Common myeloid progenitor, CD34-positive (primary cell): ENCODE results near the gene TBC1D5.

Experiments used
- CTCF ChIA-PET: fragments of 350-600 bp; sonication (Branson Sonifier 250); formaldehyde crosslinking; loops from one replicate; lab custom pipeline; 2021; ENCODE audit warnings: antibody characterized with exemption; lab: Charles Lee
- POLR2A ChIA-PET: fragments of 350-600 bp; sonication (Branson Sonifier 250); formaldehyde crosslinking; loops from one replicate; lab custom pipeline; 2021; ENCODE audit warnings: antibody characterized with exemption; lab: Charles Lee
- DNase-seq, 3 donors: peaks; one replicate each; pipeline versions ENCODE4 v3.0.0 to v3.0.0-alpha.2; 2013
- H3K27ac ChIP-seq, 2 experiments: 1 replicate in 1 of 2; 2 replicates in 1 of 2; pipeline ENCODE4 v1.7.0; 2013; ENCODE audit warnings: inconsistent platforms in 2 of 2, low read length in 2 of 2, mild to moderate bottlenecking in 2 of 2, low read depth in 1 of 2, moderate library complexity in 1 of 2; ENCODE audit not compliant: severe bottlenecking in 2 of 2, insufficient read depth in 1 of 2, poor library complexity in 1 of 2
- H3K27me3 ChIP-seq, 5 experiments: replicated peaks in 2 of 5; 1 replicate in 3 of 5; 2 replicates in 2 of 5; pipeline versions ENCODE4 v1.6.1 to v1.7.0; 2013; ENCODE audit warnings: low read length in 4 of 5, mild to moderate bottlenecking in 2 of 5, moderate library complexity in 2 of 5, inconsistent platforms in 1 of 5; ENCODE audit not compliant: insufficient read depth in 5 of 5, control insufficient read depth in 4 of 5
- H3K36me3 ChIP-seq, 4 experiments: 1 replicate in 2 of 4; 2 replicates in 2 of 4; pipeline versions ENCODE4 v1.6.1 to v1.7.0; 2013; ENCODE audit warnings: low read length in 3 of 4, control low read depth in 1 of 4, mild to moderate bottlenecking in 1 of 4; ENCODE audit not compliant: control insufficient read depth in 4 of 4, insufficient read depth in 4 of 4
- H3K4me1 ChIP-seq, 4 experiments: 1 replicate in 3 of 4; 2 replicates in 1 of 4; pipeline versions ENCODE4 v1.6.1 to v1.7.1; 2013; ENCODE audit warnings: low read length in 3 of 4, mild to moderate bottlenecking in 3 of 4, control low read depth in 1 of 4, inconsistent platforms in 1 of 4, moderate library complexity in 1 of 4; ENCODE audit not compliant: control insufficient read depth in 4 of 4, insufficient read depth in 4 of 4; ENCODE audit errors: control extremely low read depth in 1 of 4
- H3K4me3 ChIP-seq, 7 experiments: 1 replicate in 4 of 7; 2 replicates in 3 of 7; pipeline versions ENCODE4 v1.5.1 to v1.7.0; 2013; ENCODE audit warnings: mild to moderate bottlenecking in 7 of 7, low read length in 6 of 7, moderate library complexity in 6 of 7, inconsistent platforms in 2 of 7, low read depth in 2 of 7, control low read depth in 1 of 7; ENCODE audit not compliant: insufficient read depth in 4 of 7, control insufficient read depth in 1 of 7; ENCODE audit errors: extremely low read depth in 1 of 7
- H3K9me3 ChIP-seq, 5 experiments: 1 replicate in 4 of 5; 2 replicates in 1 of 5; pipeline versions ENCODE4 v1.6.1 to v1.7.1; 2013; ENCODE audit warnings: low read length in 4 of 5, mild to moderate bottlenecking in 2 of 5, inconsistent platforms in 1 of 5, low read depth in 1 of 5, moderate library complexity in 1 of 5; ENCODE audit not compliant: control insufficient read depth in 4 of 5, insufficient read depth in 2 of 5; ENCODE audit errors: control extremely low read depth in 1 of 5
- WGBS: methylation state at CpG from one replicate; pipeline ENCODE4 v1.1.5; 2013; ENCODE audit not compliant: insufficient coverage; 5-methylcytosine and 5-hydroxymethylcytosine counted together

TBC1D5 gene

GRCh38 chr3:17431004-17431403 is 311.4 kb downstream of the TBC1D5 start:
- POLR2A ChIA-PET = no interaction called here
- WGBS = no CpG with 5 or more reads among the region's 2 CpGs
- no peak overlapping the region for H3K27ac ChIP-seq
- peak; percentile 50 to 66 (median 66) for DNase-seq
- no peak overlapping the region for H3K4me3 ChIP-seq
- peaks cover 0 to 11% (median 0%) of the 10 kb centered on the region in 5 experiments for H3K9me3 ChIP-seq
- H3K4me1 ChIP-seq = peaks cover 0 to 8% (median 0%) of the 10 kb centered on the region in 4 experiments
- CTCF ChIA-PET = interaction anchor here (2.9 to 5.9 kb wide), 2 partner anchors 257 to 411 kb away, joined by 7 to 43 read pairs; no protein-coding TSS in a partner anchor
- H3K27me3 ChIP-seq = no peaks in the 10 kb centered on the region
- H3K36me3 ChIP-seq = peaks cover 0 to 3% (median 1%) of the 10 kb centered on the region in 4 experiments

DNA sequence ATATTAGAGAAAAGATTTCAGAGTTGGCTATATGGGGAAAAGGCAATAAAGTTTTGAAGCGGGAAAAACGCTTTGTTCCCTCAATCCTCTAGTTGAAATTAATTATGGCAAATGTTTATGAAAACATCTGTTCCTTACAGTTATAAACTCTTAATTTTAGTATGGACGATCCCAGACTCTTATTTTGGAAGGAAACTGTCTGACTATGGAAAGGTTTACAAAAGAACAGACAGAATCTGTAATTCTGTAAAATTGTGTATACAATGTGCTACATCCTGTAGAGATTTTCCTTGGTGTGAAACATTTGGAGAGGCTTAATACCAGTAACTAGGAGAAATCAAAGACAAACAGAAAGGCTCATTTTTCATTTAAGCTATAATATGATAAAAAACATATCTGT is 311.8 kb downstream of the TBC1D5 start:
- no CpG with 5 or more reads among the region's 3 CpGs for WGBS
- peaks cover 0 to 2% (median 0%) of the 10 kb centered on the region in 4 experiments for H3K36me3 ChIP-seq
- ChIA-PET POLR2A (no interaction called here), CTCF (interaction anchor here (5.9 kb wide), 1 partner anchor 411 kb away, joined by 43 read pairs; no protein-coding TSS in a partner anchor)
- H3K4me3 ChIP-seq = no peak overlapping the region
- no peaks in the 10 kb centered on the region for H3K27me3 ChIP-seq
- peaks cover 0 to 8% (median 0%) of the 10 kb centered on the region in 4 experiments for H3K4me1 ChIP-seq
- H3K9me3 ChIP-seq = peaks cover 0 to 7% (median 0%) of the 10 kb centered on the region in 5 experiments
- no peak for DNase-seq
- no peak overlapping the region for H3K27ac ChIP-seq

DNA sequence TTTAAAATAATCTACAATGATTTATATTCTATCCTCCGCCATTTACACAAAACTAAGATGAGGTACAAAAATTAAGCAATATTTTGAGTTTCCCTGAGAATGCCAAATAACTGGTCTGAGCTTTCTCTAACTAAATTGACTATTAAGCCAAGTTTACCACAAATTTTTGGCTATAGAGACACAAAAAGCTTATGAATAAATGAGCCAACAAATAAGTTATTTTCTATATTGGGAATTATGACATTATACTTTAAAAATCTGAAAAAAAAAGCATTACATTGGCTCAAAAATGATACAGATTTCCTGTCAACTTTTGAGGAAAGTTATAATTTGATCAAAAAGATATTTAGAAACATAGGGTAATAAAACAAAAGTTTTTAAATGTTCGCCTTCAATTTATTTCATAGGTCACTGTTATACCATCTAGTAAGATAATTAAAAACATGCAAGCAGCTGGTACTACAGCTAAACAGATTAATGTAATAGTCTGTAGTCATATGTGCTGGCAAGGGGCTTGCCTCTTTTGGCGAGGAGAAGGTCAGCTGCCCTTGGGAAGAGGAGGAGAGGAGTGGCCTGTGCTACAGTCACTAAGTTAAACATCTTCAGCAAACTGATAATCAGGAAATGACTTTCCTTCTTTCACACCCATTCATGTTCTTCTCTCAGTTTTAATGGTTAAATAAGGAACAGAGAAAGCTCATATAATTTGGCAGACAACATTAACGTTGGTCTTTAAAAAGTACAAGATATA is 318.5 kb downstream of the TBC1D5 start:
- ChIA-PET CTCF (interaction anchor here (0.8 to 3.0 kb wide), 4 partner anchors 10 to 417 kb away, joined by 3 to 14 read pairs (median 4); no protein-coding TSS in a partner anchor), POLR2A (interaction anchor here (0.7 kb wide), 1 partner anchor 145 kb away, joined by 3 read pairs; no protein-coding TSS in a partner anchor)
- Histone ChIP-seq H3K27me3 (no peaks in the 10 kb centered on the region), H3K36me3 (no peaks in the 10 kb centered on the region), H3K27ac (no peak overlapping the region), H3K4me1 (no peaks in the 10 kb centered on the region), H3K4me3 (no peak overlapping the region), H3K9me3 (no peaks in the 10 kb centered on the region)
- no peak for DNase-seq
- 86% methylated on average over 1 of the region's 4 CpGs for WGBS

DNA sequence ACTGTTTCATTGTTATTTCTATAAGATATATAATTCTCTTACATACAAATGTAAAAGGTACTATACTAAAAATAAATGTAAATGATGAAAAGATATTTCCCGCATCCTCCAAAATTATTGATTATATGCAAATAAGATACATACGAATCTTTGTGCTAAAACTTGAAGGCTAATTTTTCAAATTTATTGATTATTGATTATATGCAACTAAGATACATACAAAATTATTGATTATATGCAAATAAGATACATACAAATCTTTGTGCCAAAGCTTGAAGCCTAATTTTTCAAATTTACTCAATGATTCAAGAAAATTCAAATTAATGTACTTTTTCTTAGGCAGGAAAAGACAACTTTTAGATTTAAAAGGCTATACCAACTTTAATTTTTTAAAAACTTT is 319.8 kb downstream of the TBC1D5 start:
- no CpG with 5 or more reads among the region's 2 CpGs for whole genome bisulfite sequencing
- Histone ChIP-seq H3K27ac (no peak overlapping the region), H3K36me3 (no peaks in the 10 kb centered on the region), H3K9me3 (no peaks in the 10 kb centered on the region), H3K4me3 (no peak overlapping the region), H3K27me3 (no peaks in the 10 kb centered on the region), H3K4me1 (no peaks in the 10 kb centered on the region)
- ChIA-PET CTCF (interaction anchor here (1.1 to 3.0 kb wide), 3 partner anchors 9 to 419 kb away, joined by 4 to 14 read pairs (median 4); no protein-coding TSS in a partner anchor), POLR2A (interaction anchor here (0.6 kb wide), 1 partner anchor 18 kb away, joined by 3 read pairs; no protein-coding TSS in a partner anchor)
- no peak for DNase-seq

- DNase-seq = no peak
- Histone ChIP-seq H3K4me1 (no peaks in the 10 kb centered on the region), H3K27me3 (no peaks in the 10 kb centered on the region), H3K9me3 (no peaks in the 10 kb centered on the region), H3K36me3 (no peaks in the 10 kb centered on the region), H3K4me3 (no peak overlapping the region), H3K27ac (no peak overlapping the region)
- WGBS = no CpG with 5 or more reads among the region's 1 CpG
- ChIA-PET POLR2A (no interaction called here), CTCF (interaction anchor here (0.9 kb wide), 1 partner anchor 164 kb away, joined by 3 read pairs; no protein-coding TSS in a partner anchor)
Observed at GRCh38 chr3:17420668-17421067, 321.8 kb downstream of the TBC1D5 start.

DNA sequence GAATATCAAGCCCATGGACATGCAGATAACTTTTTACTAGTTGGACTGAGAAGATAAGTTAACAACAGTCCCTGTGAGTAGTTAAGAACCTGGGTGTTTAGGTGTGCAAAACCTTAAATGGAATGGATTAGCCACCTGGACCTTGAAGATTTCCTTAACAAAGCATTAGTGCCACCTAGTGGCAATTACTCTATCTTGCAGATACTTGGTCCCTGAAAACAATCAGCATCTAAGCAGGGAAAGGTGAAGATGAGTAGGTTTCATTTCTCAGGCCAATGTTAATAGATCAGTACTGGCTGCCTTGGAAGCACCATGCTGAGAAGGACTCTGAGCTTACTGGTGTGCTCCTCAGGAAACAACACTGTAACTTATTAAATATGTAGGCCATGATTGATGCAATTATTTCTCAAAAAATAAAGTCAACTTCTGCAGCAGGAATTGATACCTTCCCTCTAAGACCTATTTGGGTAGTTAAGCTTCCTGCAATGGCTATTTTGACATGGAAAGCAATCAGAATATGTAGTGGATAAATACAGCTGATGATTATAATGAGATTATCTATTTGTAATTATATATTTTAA is 329.4 kb downstream of the TBC1D5 start:
- H3K9me3 ChIP-seq = no peaks in the 10 kb centered on the region
- no peaks in the 10 kb centered on the region for H3K4me1 ChIP-seq
- H3K36me3 ChIP-seq = peaks cover 0 to 3% (median 0%) of the 10 kb centered on the region in 4 experiments
- no peak overlapping the region for H3K4me3 ChIP-seq
- CTCF ChIA-PET = interaction anchor here (0.7 to 3.9 kb wide), 15 partner anchors 10 to 811 kb away, joined by 3 to 30 read pairs (median 5); no protein-coding TSS in a partner anchor
- H3K27ac ChIP-seq = no peak overlapping the region
- POLR2A ChIA-PET = no interaction called here
- peak; percentile 68 to 81 (median 74) for DNase-seq
- no peaks in the 10 kb centered on the region for H3K27me3 ChIP-seq
